ENCODE data around the gene SUPT6H.

DNA sequence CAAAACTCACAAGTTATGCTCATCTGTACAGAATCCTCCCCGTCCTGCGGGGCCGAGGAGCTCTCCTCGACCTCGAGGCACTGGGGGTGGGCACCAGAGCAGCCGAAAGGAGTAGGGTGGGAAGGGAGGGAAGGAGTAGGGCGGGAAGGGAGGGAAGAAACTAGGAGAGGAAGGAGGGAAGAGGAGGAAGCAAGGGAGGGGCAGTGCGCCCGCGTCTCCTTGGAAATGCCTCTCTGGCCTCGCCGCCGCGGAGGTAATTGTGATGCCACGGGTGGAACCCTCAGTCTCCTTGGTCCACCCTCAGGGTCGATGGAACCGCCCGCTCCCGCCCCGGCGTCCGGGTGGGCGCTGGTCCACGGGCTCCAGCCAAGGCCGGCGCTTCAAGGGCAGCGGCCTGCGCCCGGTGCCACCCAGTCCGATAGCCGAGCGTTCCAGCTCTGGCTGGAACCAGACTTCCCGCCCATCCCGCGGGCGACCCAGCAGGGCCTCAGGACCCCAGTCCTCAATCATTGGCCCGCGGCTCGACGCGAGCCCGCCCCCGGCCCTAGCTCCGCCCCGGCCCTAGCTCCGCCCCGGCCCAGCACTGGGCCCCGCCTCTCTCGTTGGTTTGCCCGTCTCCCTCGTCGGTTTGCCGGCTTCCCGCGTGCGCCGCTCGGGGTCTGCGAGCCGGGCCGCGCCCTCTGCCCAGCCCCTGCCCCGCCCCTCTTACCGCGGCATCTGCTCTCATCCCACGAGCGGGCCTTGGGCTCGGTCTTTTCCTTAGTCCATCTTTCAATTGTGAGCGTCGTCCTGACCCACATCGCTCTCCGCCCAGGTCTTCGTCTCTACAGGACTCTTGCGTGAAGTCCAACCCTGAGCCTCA, 49.1 kb downstream of the SUPT6H start:
- TF ChIP-seq, protein P1, sequence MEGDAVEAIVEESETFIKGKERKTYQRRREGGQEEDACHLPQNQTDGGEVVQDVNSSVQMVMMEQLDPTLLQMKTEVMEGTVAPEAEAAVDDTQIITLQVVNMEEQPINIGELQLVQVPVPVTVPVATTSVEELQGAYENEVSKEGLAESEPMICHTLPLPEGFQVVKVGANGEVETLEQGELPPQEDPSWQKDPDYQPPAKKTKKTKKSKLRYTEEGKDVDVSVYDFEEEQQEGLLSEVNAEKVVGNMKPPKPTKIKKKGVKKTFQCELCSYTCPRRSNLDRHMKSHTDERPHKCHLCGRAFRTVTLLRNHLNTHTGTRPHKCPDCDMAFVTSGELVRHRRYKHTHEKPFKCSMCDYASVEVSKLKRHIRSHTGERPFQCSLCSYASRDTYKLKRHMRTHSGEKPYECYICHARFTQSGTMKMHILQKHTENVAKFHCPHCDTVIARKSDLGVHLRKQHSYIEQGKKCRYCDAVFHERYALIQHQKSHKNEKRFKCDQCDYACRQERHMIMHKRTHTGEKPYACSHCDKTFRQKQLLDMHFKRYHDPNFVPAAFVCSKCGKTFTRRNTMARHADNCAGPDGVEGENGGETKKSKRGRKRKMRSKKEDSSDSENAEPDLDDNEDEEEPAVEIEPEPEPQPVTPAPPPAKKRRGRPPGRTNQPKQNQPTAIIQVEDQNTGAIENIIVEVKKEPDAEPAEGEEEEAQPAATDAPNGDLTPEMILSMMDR (IDR thresholded peaks at IDR 0.05): no peak
- no peak for TF ChIP-seq POLR2A (IDR thresholded peaks at IDR 0.05)
